Aorta (tissue), 5 donors: Measurements from ENCODE around the gene VPS41. TPM values are rescaled to one million over a fixed set of nuclear protein-coding genes. Genes with fewer than 3 reads are reported as not detected.

ENCODE experiments used
- ATAC-seq: fragments of 200-7000 bp; cut with Tn5 transposase; one replicate; pipeline ENCODE4 v1.9.1; 2022; ENCODE audit warnings: moderate library complexity; ENCODE audit not compliant: low FRiP score
- DNase-seq, 2 donors: peaks; one replicate each; pipeline ENCODE4 v3.0.0-alpha.2; 2020
- H3K27ac ChIP-seq, 2 donors: one replicate each; pipeline ENCODE4 v1.5.1; 2013; ENCODE audit warnings: low read length in 2 of 2, mild to moderate bottlenecking in 2 of 2, moderate library complexity in 2 of 2, control low read depth in 1 of 2, inconsistent platforms in 1 of 2, low read depth in 1 of 2
- H3K27me3 ChIP-seq, 2 donors: one replicate each; pipeline ENCODE4 v1.6.1; 2013; ENCODE audit warnings: control low read depth in 1 of 2, low read length in 1 of 2, mild to moderate bottlenecking in 1 of 2, moderate library complexity in 1 of 2; ENCODE audit not compliant: insufficient read depth in 2 of 2, control insufficient read depth in 1 of 2
- H3K36me3 ChIP-seq, 2 donors: one replicate each; pipeline ENCODE4 v1.6.1; 2013; ENCODE audit warnings: control low read depth in 1 of 2, low read length in 1 of 2, mild to moderate bottlenecking in 1 of 2; ENCODE audit not compliant: insufficient read depth in 2 of 2, control insufficient read depth in 1 of 2
- H3K4me1 ChIP-seq, 2 donors: one replicate each; pipeline ENCODE4 v1.6.1; 2013; ENCODE audit warnings: low read length in 2 of 2, control low read depth in 1 of 2, mild to moderate bottlenecking in 1 of 2, moderate library complexity in 1 of 2; ENCODE audit not compliant: insufficient read depth in 2 of 2, control insufficient read depth in 1 of 2
- H3K4me3 ChIP-seq, 2 donors: one replicate each; pipeline ENCODE4 v1.5.1; 2013; ENCODE audit warnings: low read length in 2 of 2, control low read depth in 1 of 2, mild to moderate bottlenecking in 1 of 2
- H3K9me3 ChIP-seq: one replicate; pipeline ENCODE4 v1.6.1; 2013; ENCODE audit warnings: mild to moderate bottlenecking, low read length; ENCODE audit not compliant: control insufficient read depth
- WGBS, 2 donors: extraction: QIAGEN DNeasy Blood & Tissue Kit; methylation state at CpG; one replicate each; pipeline ENCODE4 v1.1.7; 2013; 5-methylcytosine and 5-hydroxymethylcytosine counted together
- intact Hi-C, 2 donors: fragments of 100-400 bp; cut with DNase I; formaldehyde crosslinking; loops; one replicate each; pipeline versions ENCODE4 v1.14.2 to v1.15.0; 2022
- polyA plus RNA-seq, 2 donors: library from polyadenylated mRNA; stranded (reverse); fragments of 200-250 nt; gene quantifications; one replicate each; pipeline ENCODE4 v1.2.3, GENCODE V29; 2013
- total RNA-seq, 2 donors: library from RNA; stranded (reverse); fragmentation: NEBNext Ultra II Directional; extraction: Animal tissue kit (Norgen Biotek cat#: 25700); gene quantifications; one replicate each; pipeline ENCODE4 v1.2.1, GENCODE V29; 2021
- donor health status: healthy with polysubstance abuse.
- donor health status: Bipolar disorder and iron deficiency.
- donor health status: DM: no; HTN: no; CAD: no.
- donor health status: DM: no; HTN: no; CAD: no.
- donor health status: DM: yes; HTN: yes; CAD: no.

The VPS41 gene
- total and polyA plus RNA-seq, 4 donors, result 20.8 to 92.3 (median 49.5) TPM

DNA sequence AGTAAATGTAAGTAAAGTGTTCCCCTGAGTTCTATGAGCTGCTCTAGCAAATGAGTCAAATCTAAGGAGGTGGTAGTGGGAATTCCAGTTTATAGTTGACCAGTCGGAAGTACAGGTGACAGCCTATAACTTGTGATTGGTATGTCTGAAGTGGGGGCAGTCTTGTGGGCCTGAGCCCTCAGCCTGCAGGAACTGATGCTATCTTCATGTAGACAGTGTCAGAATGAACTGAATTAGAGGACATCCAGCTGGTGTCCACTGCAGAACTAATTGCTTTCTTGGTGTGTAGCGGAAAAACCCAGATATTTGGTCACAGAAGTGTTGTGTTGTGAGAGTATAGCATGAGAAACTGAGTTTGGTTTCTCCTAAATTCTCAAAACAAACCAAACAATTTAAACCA, 150.0 kb downstream of the VPS41 start:
- Histone ChIP-seq H3K9me3 (no peaks in the 10 kb centered on the region), H3K4me3 (no peak overlapping the region), H3K27me3 (no peaks in the 10 kb centered on the region), H3K36me3 (peaks cover 0 to under 1% of the 10 kb centered on the region in 2 donors), H3K27ac (no peak overlapping the region), H3K4me1 (no peaks in the 10 kb centered on the region)
- 96 to 100% methylated on average over 2 of the region's 2 CpGs for WGBS, 2 donors
- no peak for ATAC-seq
- no peak for DNase-seq
- intact Hi-C loops, result no loop called here

DNA sequence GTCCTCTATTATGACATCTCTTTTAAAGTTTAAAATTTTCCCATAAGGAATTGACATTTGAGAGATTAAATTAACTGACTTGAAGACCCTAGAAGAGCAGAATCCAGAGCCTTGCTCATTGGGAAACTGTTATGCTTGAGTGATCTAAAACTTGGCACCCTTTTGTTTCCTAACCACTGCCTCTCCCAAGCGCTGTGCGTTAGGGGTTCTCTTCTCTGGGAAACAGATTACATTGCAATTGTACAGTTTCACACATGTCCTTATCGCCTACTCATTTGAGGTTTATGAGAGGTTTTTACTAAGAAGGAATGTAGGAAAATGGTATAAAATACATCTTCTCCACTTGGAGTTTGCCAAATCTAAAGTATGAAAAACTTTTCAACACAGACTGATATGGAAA, 151.1 kb downstream of the VPS41 start:
- Histone ChIP-seq H3K4me1 (no peaks in the 10 kb centered on the region), H3K27me3 (no peaks in the 10 kb centered on the region), H3K9me3 (no peaks in the 10 kb centered on the region), H3K4me3 (no peak overlapping the region), H3K27ac (no peak overlapping the region), H3K36me3 (peaks cover 0 to 3% of the 10 kb centered on the region in 2 donors)
- intact Hi-C loops, result no loop called here
- DNase-seq (no peak), ATAC-seq (no peak)
- 68 to 78% methylated on average over 3 of the region's 3 CpGs for WGBS, 2 donors

DNA sequence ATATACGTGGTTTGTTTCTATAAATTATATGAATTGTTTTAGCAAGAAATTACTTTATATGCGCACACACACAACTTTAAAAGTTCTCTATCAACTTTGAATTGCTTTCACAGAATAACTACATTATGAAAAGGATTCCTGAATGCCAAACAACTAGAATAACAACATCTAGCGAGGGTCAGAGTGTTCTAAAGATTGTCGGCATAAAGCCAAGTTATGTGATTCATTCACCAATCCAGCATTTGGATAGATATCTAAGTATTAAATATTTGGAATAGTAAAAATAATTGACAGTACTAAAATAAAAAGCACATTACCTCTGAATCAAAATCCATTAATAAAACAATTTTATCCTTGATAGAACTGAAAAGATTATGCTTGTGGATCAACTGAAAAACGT, 152.5 kb downstream of the VPS41 start:
- H3K27me3 ChIP-seq, result no peaks in the 10 kb centered on the region
- intact Hi-C loops, result no loop called here
- H3K9me3 ChIP-seq, result no peaks in the 10 kb centered on the region
- WGBS, 2 donors, result 45 to 48% methylated on average over 5 of the region's 5 CpGs
- H3K4me1 ChIP-seq, result no peaks in the 10 kb centered on the region
- no peak for DNase-seq
- no peak for ATAC-seq
- H3K27ac ChIP-seq, result no peak overlapping the region
- peaks cover 0 to 5% of the 10 kb centered on the region in 2 donors for H3K36me3 ChIP-seq
- no peak overlapping the region for H3K4me3 ChIP-seq

DNA sequence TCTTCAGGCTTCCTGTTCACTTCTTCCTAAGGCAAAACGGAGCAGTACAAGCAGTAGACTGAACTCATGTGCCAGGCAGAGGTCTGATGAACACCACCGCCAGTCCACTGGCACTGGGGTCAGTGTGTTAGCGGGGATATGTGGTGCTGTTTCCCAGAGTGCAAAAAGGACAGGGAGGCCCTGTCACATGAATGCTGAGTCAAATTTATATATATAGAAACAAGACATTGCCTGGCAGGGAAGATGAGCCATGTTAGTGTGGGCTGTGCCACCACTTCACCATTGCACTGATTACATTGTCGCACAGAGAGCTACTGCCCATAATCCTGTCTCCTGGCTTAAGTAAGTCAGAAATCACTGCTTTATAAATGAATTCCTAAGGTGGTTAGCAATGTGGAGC, 155.6 kb downstream of the VPS41 start:
- Histone ChIP-seq H3K27ac (no peak overlapping the region), H3K4me3 (no peak overlapping the region), H3K27me3 (no peaks in the 10 kb centered on the region), H3K4me1 (no peaks in the 10 kb centered on the region), H3K36me3 (peaks cover 0 to 5% of the 10 kb centered on the region in 2 donors), H3K9me3 (no peaks in the 10 kb centered on the region)
- WGBS, 2 donors, result 92 to 95% methylated on average over 4 of the region's 4 CpGs
- no peak for DNase-seq
- no peak for ATAC-seq
- intact Hi-C loops, result no loop called here

DNA sequence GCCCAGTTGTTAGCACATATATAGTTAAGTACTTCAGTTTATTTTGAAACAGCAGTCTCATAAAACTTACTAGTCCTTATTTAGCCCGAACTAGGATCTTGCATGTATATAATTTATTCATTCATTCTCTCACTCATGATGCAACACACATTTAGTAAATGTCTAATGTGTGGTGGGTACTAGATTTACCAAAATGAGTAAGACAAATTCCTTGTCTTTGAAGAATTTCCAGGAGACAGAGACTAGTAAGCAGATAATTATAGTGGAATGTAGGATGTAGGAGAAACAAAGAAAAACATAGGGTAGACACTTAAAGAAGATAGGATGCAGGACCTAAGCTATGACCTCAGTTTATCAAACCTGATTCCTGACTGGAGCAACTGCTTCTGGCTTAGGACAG, 157.6 kb downstream of the VPS41 start:
- peaks cover 0 to 7% of the 10 kb centered on the region in 2 donors for H3K36me3 ChIP-seq
- WGBS, 2 donors, result 74 to 81% methylated on average over 1 of the region's 1 CpG
- H3K27me3 ChIP-seq, result no peaks in the 10 kb centered on the region

DNA sequence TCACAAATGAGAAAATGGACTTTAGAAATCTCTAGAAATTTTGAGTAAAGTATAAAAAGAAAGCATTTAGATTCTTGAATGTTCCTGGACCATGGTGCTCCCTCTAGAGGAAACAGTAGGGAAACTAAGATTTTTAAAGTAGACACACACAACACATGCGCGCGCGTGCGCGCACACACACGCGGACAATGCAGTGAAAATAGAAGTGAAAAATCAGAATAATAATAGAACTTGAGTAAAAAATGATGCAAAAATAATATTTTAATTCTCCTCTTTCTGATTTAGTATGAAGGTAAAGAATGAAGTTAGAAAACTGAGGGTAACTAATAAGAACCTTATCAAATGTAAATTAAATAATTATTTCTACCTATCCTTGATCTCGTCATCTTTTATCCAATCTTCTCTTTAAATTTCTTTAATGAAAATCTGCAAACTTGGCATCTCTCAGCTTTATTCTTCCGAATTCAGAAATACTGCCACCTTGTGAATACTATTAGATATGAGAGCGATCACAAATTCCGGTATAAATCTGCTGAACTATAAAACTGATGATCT, 160.9 kb downstream of the VPS41 start:
- peaks cover 0 to 6% of the 10 kb centered on the region in 2 donors for H3K36me3 ChIP-seq
- ATAC-seq (no peak), DNase-seq (no peak)
- 42 to 45% methylated on average over 12 of the region's 12 CpGs for WGBS, 2 donors
- no peak overlapping the region for H3K4me3 ChIP-seq
- H3K27ac ChIP-seq, result no peak overlapping the region
- intact Hi-C loops, result loop anchor here in 1 of 2 donors (10.0 kb wide), 1 partner anchor 343 kb away; no protein-coding TSS in a partner anchor
- H3K4me1 ChIP-seq, result no peaks in the 10 kb centered on the region
- no peaks in the 10 kb centered on the region for H3K27me3 ChIP-seq
- H3K9me3 ChIP-seq, result no peaks in the 10 kb centered on the region

More for the DNA sequence above, 157.6 kb downstream of the VPS41 start:
- no peaks in the 10 kb centered on the region for H3K9me3 ChIP-seq
- H3K27ac ChIP-seq, result no peak overlapping the region
- no peak overlapping the region for H3K4me3 ChIP-seq
- intact Hi-C loops, result no loop called here
- ATAC-seq (no peak), DNase-seq (no peak)
- no peaks in the 10 kb centered on the region for H3K4me1 ChIP-seq

DNA sequence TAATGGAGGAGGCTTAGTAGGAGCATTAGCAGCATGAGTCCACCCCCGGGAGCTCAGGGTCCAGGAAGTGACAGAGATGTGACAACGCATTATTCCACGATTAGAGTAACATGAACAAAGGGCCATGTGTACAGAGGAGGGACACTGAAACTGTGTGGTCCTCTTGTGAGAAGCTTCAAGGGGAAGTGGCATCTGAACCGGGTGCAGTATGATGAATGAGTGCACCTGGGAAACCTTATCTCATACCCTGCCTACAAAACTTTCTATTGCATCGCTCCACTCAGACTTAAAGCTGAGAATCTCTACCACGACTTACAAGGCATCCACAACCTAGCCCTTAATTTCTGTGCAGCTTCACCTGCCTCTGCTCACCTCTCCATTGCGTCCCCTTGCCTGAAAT, 162.6 kb downstream of the VPS41 start:
- WGBS, 2 donors, result 94 to 96% methylated on average over 7 of the region's 7 CpGs
- ATAC-seq, result no peak
- Histone ChIP-seq H3K4me3 (no peak overlapping the region), H3K36me3 (peaks cover 0 to 2% of the 10 kb centered on the region in 2 donors), H3K27me3 (no peaks in the 10 kb centered on the region), H3K9me3 (no peaks in the 10 kb centered on the region), H3K27ac (no peak overlapping the region), H3K4me1 (no peaks in the 10 kb centered on the region)
- no peak for DNase-seq
- intact Hi-C loops, result loop anchor here in 1 of 2 donors (10.0 kb wide), 1 partner anchor 342 kb away; no protein-coding TSS in a partner anchor

DNA sequence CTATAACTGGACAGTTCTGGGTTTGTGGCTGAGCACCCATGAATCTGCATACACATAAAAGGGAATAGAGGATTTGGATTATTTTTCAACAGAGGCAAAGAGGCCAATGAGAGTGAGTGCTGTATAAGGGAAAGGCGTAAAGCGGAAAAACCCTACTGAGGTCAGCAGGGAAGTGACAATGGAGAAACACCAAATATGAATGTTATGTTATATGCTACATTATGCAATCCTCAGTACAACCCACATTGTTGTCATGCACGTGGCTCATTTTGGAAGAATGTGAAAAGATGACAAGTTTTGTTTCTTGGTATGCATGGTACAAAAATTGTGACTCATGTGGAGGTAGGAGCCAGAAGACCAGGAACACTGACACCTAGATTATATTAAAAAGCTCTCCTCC, 164.2 kb downstream of the VPS41 start:
- no peak for DNase-seq
- intact Hi-C loops, result loop anchor here in 1 of 2 donors (10.0 kb wide), 1 partner anchor 340 kb away; no protein-coding TSS in a partner anchor
- Histone ChIP-seq H3K27me3 (no peaks in the 10 kb centered on the region), H3K4me1 (no peaks in the 10 kb centered on the region), H3K9me3 (no peaks in the 10 kb centered on the region), H3K4me3 (no peak overlapping the region), H3K27ac (no peak overlapping the region), H3K36me3 (peaks cover 0 to 10% of the 10 kb centered on the region in 2 donors)
- 74 to 76% methylated on average over 3 of the region's 3 CpGs for WGBS, 2 donors
- ATAC-seq, result no peak

DNA sequence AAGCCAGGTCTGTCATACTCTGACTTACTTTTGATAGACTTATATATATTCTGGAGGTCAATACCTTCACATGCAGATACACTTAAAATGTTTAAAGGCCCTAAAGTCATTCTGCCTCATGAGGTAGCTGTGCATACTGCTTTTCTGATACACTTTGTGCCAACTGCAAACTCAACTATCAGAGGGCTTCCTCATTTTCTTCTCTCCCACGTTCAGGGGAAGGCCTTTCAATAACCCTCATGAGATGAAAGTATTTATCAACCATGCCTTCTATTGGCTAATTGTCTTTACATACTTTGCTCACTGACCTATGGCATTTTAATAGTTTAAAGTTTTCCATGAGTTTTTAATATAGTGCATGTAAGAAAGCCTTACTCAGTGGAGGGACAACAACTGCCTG, 165.1 kb downstream of the VPS41 start:
- DNase-seq (no peak), ATAC-seq (no peak)
- Histone ChIP-seq H3K27ac (no peak overlapping the region), H3K27me3 (no peaks in the 10 kb centered on the region), H3K36me3 (peaks cover 0 to 12% of the 10 kb centered on the region in 2 donors), H3K4me1 (no peaks in the 10 kb centered on the region), H3K9me3 (no peaks in the 10 kb centered on the region), H3K4me3 (no peak overlapping the region)
- intact Hi-C loops, result loop anchor here in 1 of 2 donors (10.0 kb wide), 1 partner anchor 339 kb away; no protein-coding TSS in a partner anchor
- 73 to 82% methylated on average over 1 of the region's 1 CpG for WGBS, 2 donors
